ENCODE data around the gene UPK2.
A peak's percentile ranks its signal among the peaks of the same experiment; 100 is the strongest.
"Not testable (repeated sequence)": the region's sequence is repeated elsewhere in the genome, so short reads cannot be mapped to it uniquely, and the experiment has no call there.

Gene UPK2

GRCh38 chr11:118938491-118939403 lies 17.4 kb upstream of the UPK2 start:
- no peak for DNase-seq (ENCODE audit: low read depth in 2 of 2)

- no peak for DNase-seq (ENCODE audit: low read depth in 2 of 2)
Observed at GRCh38 chr11:118939404-118939915, 16.6 kb upstream of the UPK2 start.

- DNase-seq (ENCODE audit: low read depth in 2 of 2), result peak; percentile 52 to 66
Observed at GRCh38 chr11:118939953-118940598, 16.0 kb upstream of the UPK2 start.

GRCh38 chr11:118947091-118947490 lies 9.0 kb upstream of the UPK2 start:
- no peak for DNase-seq (ENCODE audit: low read depth in 2 of 2)

- DNase-seq (ENCODE audit: low read depth in 2 of 2), result no peak
Observed at GRCh38 chr11:118948000-118948399, 8.1 kb upstream of the UPK2 start.

GRCh38 chr11:118953265-118953664 lies 2.8 kb upstream of the UPK2 start:
- no peak for DNase-seq (ENCODE audit: low read depth in 2 of 2)

GRCh38 chr11:118953976-118954375 lies 2.1 kb upstream of the UPK2 start:
- not testable (repeated sequence) for DNase-seq (ENCODE audit: low read depth in 2 of 2)

- DNase-seq (ENCODE audit: low read depth in 2 of 2), result no peak
Observed at GRCh38 chr11:118956847-118957469, 860 bp downstream of the UPK2 start.

GRCh38 chr11:118957549-118957948 lies 1.5 kb downstream of the UPK2 start:
- no peak for DNase-seq (ENCODE audit: low read depth in 2 of 2)

- DNase-seq (ENCODE audit: low read depth in 2 of 2), result no peak
Observed at GRCh38 chr11:118957968-118958367, 1.9 kb downstream of the UPK2 start.

- DNase-seq (ENCODE audit: low read depth in 2 of 2), result no peak
Observed at GRCh38 chr11:118958577-118958976, 2.5 kb downstream of the UPK2 start.

GRCh38 chr11:118961189-118961588 lies 5.1 kb downstream of the UPK2 start:
- DNase-seq (ENCODE audit: low read depth in 2 of 2), result no peak

GRCh38 chr11:118961591-118961990 lies 5.5 kb downstream of the UPK2 start:
- no peak for DNase-seq (ENCODE audit: low read depth in 2 of 2)

- DNase-seq (ENCODE audit: low read depth in 2 of 2), result not testable (repeated sequence)
Observed at GRCh38 chr11:118969508-118969907, 13.4 kb downstream of the UPK2 start.

GRCh38 chr11:118971646-118972045 lies 15.5 kb downstream of the UPK2 start, which contains the start of gene FOXR1:
FOXR1 (plus strand) TSS chr11:118971761; CDS start chr11:118971932, 171 bp downstream.
- DNase-seq (ENCODE audit: low read depth in 2 of 2), result no peak

GRCh38 chr11:118973985-118974384 lies 17.9 kb downstream of the UPK2 start:
- DNase-seq (ENCODE audit: low read depth in 2 of 2), result no peak

GRCh38 chr11:118975771-118976709 lies 19.9 kb downstream of the UPK2 start:
- no peak for DNase-seq (ENCODE audit: low read depth in 2 of 2)

- no peak for DNase-seq (ENCODE audit: low read depth in 2 of 2)
Observed at GRCh38 chr11:118979434-118979833, 23.3 kb downstream of the UPK2 start.

GRCh38 chr11:118980191-118980881 lies 24.2 kb downstream of the UPK2 start:
- no peak for DNase-seq (ENCODE audit: low read depth in 2 of 2)

- DNase-seq (ENCODE audit: low read depth in 2 of 2), result not testable (repeated sequence)
Observed at GRCh38 chr11:118984337-118984736, 28.2 kb downstream of the UPK2 start.

Measured in stimulated activated CD4-positive, alpha-beta T cell treated with anti-CD3 and anti-CD28 coated beads, Interleukin-12 subunit alpha, Interleukin-12 subunit beta, amount 100 ng/mL, for 24 hours (primary cell).